CD4-positive, alpha-beta T cell treated with Interleukin-15 for 4 hours (primary cell): ENCODE measurements around the gene AMIGO3.
A peak's percentile ranks its signal among the peaks of the same experiment; 100 is the strongest.
"Not testable (repeated sequence)": the region's sequence is repeated elsewhere in the genome, so short reads cannot be mapped to it uniquely, and the experiment has no call there.

Source experiments
- DNase-seq: peaks from one replicate; pipeline ENCODE4 v3.0.0-alpha.2; 2020; ENCODE audit warnings: low spot score

AMIGO3 gene

DNA sequence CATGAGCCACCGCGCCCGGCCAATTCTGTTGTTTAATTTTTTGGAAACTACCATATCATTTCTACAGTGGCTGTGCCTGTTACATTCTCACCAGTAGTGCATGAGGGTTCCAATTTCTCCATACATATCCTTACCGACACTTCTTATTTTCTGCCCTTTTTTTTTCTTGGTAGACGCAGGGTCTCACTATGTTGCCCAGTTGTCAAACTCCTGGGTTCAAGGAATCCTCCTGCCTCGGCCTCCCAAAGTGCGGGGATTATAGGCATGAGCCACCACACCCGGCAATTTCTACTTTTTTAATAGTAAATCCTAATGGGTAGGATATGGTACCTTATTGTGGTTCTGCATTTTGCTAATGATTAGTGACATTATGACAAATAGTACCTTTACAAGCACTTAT, 9.6 kb downstream of the AMIGO3 start:
- DNase-seq: no peak

DNA sequence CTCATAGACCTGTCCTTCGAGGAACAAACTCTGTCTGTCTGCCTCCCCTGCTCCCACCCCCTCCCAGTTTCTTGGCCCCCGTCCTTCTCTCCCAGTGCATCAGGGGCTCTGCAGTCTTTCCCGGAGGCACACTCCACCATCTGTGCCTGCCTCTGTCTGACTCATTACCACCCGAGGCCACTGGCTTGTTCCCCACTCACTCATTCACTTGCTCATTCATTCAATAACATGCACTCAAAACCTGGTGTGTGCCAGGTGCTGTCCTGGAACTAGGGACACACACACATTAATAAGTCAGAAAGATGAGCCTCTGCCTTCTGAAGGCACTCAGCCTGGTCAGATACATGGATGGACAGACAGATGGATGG, 12.4 kb downstream of the AMIGO3 start:
- no peak for DNase-seq

DNA sequence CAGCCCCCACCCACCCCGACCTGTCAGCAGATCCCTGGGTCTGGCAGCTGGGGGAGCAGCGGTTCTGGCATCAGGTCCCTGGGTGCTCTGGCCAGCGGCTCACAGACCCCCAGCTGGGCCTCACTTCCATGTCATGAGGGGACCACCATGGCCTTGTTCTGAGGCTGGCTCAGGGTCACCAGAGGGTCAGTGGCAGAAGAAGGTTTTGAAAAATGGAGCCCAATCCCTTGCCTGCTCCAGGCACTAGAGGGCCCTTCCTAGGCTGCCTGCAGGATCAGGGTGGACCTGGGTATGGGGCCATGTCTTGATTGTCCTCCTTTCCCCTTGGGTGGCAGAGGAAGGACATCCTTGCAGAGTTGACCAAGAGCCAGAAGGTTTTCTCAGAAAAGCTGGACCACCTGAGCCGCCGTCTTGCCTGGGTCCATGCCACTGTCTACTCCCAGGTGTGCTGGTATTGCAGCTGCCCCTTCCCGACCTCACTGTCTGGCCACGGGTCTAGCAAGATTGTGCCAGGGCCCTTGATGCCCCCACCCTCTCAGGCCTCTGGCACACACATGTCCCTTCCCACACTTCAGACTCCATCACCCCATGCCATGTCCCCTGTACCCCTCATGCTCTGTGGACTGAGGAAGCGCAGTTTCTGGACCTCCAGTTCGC, 12.9 kb downstream of the AMIGO3 start:
- DNase-seq: no peak

DNA sequence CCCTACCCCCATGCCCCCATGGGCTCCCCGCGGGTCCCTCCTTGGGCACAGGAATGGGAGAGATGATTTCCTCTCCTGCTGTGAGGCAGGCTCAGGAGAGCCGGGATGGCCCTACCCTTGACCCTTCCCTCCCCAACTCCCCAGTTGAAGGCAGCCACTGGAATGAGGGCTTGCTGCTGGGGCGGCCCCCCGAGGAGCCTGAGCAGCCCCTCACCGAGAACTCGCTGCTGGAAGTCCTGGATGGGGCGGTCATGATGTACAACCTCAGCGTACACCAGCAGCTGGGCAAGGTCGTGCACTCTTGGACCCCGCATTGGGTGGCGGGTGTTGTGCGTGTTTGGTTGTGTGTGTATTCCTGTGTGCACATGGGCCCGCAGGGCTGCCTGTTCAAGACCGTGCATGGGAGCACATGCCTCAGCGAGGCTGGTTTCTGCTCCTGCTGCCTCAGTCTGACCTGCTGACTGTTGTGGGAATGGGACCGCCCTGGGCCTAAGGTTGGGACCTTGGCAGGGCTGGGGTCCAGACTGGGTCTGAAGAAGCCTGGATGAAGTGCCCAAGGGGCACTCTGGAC, 14.0 kb downstream of the AMIGO3 start:
- no peak for DNase-seq

DNA sequence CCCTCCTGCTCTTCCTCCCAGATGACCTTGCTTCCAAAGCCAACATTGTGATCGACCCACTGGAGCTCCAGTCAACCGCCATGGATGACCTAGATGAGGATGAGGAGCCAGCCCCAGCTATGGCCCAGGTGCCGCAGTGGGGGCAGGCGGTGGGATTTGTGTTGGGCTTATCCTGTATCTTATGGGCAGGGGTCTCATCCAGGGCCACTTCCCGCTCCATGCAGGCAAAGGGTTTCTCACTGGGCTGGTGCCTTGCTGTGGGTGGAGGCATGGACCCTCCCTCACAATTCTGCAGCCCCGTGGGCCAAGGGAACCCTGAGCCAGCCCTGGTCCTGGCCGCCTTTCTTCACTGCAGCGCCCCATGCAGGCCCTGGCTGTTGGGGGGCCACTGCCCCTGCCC, 14.9 kb downstream of the AMIGO3 start:
- DNase-seq: no peak

DNA sequence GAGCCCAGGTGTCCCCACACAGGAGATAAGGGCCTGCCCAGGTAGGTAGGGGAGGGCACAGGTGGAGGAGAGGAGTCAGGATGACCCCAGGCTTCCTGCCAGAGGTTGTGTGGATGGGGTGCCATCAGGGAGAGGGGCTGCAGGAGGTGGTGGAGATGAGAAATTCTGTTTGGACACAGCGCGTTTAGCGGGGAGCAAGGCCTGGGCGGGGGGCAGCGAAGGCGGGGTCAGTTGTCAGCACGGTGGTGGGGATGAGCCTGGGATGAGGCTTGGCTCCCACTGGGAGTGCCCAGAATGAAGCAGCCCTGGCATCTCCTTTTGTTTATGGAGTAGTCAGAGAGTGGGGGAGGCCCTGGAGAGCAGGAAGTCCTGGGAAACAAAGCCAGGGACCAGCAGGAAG, 15.5 kb downstream of the AMIGO3 start:
- no peak for DNase-seq

DNA sequence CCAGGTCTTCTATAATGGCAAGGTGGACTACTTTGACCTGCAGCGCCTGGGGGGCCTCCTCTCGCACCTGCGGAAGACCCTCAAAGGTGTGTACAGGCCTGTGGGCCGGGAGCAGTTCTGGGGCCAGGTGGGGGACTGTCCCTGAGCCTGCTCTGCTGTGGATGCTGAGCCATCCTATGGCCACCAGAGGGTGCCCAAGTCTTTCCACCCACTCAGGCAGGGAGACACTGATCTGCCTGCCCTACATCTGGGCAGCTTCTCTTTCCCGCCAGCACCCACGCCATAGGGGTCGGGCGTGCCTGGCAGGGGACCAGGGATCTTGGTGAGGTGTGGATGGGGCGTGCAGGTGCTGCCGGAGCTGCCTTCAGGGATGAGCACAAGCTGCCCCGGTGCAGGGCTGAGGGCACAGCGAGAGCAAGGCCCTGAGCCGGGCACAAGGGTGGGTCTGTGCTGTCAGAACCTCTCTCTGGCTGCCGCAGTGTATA, 16.0 kb downstream of the AMIGO3 start:
- DNase-seq: peak; percentile 75

DNA sequence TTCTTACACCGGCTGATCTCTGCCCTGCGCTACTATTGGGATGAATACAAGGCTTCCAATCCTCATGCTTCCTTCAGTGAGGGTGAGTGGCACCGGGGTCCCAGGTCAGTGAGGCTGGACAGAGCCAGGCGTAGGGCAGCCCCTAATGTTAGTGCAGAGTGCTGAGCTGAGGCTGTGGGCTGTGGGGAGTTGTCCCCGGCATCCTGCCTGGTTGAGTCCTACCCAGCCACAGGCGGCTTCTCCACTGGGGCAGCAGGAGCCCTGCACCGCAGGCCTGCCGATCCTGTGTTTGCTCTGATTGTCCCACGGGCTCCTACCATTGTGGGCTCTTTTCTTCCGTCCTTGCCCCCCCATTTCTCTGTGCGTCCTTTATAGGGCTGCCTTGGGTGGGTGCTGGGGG, 16.8 kb downstream of the AMIGO3 start:
- DNase-seq: no peak

DNA sequence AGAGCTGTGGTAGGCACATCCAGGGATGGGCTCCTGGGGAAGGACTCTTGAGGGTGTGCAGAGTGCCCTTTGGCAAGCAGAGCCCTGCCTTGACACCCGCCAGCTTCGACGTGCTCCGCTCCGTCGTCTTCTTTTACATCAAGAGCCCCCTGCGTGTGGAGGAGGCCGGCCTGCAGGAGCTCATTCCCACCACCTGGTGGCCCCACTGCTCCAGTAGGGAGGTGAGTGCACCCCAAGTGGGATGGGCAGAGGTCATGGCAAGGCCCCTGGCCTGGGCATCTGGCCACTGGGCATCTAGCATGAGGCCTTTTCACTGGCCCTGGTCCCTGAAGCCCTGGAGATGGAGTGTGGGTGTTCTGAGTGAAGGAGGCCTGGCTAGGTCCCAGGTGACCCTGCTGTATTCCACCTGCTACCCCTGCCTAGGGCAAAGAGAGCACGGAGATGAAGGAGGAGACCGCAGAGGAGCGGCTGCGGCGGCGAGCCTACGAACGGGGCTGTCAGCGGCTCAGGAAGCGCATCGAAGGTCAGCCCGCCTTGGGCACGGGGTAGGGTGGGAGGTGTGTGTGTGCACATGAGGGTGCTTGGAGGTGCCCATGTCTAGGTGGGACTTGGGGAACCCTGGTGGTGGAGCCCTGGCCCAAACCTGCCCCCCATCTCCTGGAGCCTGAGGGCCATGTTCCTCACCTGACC, 18.0 kb downstream of the AMIGO3 start:
- no peak for DNase-seq

DNA sequence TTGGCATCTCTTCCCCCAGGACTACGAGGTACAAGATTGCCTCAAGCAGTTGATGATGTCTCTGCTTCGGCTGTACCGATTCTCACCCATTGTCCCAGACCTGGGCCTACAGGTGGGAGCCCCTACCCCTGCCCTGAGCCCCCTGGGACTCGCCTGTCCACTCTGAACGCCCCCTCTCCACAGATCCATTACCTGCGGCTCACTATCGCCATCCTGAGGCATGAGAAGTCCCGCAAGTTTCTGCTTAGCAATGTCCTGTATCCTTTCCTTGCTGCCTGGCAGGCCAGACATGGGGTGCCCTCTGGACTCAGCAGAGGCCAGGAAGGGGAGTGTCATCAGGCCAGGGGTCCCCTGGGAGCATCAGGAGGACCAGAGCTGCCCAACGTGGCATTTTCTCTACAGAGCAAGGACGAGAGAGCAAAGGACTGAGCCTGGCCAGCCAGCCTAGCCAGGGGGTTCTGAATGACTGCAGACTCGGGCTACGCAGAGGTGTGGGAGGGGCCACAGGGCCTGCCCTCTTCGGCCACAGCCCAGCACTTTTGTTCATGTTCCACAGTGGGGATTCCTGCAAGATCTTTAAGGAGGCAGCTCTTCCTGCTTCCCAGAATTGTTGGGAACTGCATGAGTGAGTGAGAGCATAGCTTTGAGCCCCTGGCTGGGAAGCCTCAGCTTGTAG, 18.9 kb downstream of the AMIGO3 start:
- no peak for DNase-seq

DNA sequence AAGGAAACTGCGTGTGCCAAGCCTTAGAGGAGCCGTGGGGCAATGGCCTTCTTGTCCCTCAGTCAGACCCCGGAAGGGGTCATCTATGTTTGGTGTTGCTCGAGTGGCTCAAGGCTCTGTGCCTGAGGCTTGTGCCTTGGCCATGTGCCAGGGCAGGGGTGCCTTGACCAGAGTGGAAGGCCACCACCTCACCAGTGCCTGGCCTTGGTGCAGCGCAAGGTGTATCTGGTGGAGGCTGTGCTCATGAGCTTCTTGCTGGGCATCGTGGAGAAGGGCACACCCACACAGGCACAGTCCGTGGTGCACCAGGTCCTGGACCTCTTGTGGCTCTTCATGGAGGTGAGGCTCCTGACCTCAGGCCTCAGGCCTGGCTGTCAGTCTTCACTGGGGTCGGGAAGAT, 19.5 kb downstream of the AMIGO3 start:
- DNase-seq: no peak

DNA sequence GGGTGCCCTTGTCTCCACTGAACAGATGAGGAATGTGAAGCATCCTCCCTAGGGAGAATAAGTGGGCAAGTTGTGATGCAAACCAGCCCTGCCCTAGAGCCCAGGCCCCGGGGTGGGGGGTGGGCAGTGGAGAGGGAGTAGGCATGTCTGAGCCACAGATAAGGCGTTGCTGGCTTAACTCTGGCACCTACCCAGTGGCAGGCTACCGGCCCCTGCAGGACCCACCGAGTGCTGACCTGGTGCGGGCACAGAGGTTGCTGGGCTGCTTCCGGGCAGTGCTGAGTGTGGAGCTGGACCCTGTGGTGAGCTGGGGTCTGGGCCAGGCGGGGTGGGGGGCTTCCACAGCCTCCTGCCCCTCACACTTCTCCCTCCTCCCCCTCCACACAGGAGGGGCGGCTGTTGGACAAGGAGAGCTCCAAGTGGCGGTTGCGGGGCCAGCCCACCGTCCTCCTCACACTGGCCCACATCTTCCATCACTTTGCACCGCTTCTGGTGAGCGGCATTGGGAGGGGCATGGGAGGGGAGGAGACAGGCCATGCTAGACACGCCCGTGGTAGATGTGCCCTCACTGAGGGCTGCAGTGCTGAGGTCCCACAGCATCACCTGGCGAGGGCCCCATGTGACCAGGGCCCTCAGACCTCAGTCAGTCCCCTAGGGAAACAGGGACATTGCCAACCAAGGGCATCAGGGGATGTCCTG, 20.1 kb downstream of the AMIGO3 start:
- DNase-seq: no peak

DNA sequence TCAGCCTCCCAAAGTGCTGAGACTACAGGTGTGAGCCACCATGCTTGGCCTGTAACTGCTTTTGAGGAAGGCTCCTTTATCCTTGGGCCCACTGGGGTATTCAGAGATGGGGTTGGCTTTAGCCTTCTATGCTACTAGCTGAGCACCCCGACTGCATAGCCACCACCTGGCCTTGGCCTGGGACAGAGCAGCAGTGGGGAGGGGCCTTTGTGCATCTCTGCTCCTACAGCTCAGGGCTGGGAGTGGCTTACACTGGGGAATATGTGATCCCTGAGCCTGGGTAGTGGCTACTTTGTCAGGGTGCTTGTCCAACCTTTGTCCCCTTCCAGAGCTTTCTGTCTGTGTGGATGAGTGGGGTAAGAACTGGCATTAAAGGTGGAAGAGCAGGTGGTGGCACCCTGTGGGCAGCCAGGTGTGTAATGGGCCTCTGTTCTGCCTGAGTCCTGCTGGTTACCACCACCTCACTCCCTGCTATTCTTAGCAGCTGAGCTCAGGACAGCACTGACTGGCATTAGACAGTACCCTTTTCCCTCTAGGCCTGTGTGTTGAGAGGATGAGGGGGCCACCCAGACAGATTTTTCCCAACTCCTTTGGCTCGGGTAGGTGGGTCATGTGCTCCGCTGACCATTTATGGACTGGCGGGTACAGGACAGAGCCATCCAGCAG, 24.0 kb downstream of the AMIGO3 start:
- not testable (repeated sequence) for DNase-seq

DNA sequence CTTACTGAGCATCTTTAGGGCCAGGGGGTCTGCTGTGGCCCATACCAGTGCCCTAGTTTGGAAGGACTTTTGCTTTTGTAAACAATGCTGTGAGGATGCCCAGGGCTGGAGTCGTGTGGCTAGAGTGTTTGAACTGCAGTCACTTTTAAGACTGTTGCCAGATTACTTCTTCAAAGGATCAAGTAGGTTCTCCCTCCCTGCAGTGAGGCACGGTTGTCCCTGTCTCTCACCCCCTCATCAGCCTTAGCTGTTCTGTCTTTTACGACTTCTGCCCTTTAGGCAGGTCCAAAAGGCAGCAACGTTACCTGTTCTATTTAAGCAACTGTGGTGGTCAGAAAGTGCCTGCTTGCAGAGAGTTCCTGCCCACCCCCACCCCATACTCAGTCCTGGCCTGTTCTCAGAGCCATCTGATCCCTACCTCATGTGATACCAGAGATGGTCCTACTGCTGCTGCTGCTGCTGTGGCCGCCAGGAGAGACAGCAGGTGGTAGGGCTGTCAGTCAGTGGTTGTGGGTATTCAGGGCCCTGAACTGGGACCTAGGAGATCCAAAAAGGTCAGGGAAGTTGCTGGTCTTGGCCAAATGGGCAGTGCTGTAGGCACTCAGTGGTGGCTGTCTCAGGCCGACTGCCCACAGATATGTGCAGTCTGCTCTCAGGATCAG, 24.9 kb downstream of the AMIGO3 start:
- not testable (repeated sequence) for DNase-seq

DNA sequence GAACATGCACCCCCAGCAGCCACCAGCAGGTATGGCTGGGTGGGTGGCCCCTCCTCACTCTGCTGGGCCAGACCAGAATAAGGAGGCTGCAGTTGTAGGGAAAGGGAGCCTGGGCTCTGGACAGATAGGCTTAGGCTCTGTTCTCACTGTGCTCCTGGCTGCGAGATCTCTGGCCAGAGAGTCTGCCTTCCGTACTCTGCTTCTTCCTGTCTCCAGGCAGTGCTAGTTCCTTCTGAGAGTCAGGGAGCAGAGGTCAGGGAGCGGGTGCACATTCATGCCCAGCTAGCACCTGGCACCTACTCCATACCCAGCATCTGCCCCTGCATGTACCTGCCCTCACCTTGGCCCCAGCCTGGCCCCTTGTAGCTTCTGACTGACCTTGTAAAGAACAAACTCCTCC, 28.0 kb downstream of the AMIGO3 start:
- DNase-seq: not testable (repeated sequence)

DNA sequence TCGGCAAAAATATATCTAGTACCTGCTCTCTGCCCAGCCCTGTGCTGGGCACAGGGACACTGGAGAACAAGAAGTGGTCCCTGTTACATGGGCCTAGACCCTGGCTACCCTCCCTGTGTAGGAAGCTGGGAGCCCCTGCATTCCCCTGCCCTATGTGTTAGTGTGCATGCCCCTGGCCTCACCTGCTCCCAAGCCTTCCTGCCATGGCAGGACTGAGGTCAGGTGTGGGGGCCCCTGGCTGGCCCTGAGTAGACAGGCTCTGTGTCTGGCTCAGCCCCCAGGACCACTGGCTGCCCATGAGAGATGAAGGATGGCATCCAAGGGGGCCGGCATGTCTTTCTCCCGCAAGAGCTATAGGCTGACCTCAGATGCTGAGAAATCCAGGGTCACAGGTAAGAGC, 28.6 kb downstream of the AMIGO3 start:
- DNase-seq: not testable (repeated sequence)

DNA sequence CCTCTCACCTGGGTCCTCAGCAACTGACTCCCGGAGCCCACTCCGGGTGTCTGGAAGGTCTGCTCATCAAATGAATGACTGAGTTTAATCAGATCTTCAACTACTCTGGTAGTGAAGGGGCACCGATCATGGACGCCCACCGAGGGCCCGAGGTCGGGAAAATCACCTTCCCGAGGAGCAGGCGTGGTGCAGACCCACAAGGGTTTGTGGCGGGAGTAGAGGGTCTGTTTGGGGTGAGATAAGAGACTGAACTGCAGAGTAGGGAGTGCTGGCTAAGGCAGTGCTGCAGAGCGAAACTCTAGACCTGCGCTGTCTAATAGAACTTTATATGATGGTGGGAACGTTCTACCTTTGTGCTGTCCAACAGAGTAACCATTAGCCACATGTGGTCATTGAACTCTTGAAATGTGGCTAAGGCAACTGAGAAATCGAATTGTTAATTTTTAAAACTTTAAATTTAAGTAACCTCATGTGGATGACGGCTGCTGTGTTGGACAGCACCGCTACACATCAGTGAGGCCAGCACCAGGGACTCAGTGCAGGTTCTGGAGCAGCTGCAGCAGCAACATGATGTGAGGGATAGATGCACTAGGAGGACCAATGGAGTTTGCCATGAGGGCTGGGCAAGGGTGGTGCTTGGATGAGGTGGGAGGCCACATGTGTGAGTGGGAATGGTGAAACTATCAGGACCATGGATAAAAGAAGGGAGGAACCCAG, 29.4 kb downstream of the AMIGO3 start:
- not testable (repeated sequence) for DNase-seq

DNA sequence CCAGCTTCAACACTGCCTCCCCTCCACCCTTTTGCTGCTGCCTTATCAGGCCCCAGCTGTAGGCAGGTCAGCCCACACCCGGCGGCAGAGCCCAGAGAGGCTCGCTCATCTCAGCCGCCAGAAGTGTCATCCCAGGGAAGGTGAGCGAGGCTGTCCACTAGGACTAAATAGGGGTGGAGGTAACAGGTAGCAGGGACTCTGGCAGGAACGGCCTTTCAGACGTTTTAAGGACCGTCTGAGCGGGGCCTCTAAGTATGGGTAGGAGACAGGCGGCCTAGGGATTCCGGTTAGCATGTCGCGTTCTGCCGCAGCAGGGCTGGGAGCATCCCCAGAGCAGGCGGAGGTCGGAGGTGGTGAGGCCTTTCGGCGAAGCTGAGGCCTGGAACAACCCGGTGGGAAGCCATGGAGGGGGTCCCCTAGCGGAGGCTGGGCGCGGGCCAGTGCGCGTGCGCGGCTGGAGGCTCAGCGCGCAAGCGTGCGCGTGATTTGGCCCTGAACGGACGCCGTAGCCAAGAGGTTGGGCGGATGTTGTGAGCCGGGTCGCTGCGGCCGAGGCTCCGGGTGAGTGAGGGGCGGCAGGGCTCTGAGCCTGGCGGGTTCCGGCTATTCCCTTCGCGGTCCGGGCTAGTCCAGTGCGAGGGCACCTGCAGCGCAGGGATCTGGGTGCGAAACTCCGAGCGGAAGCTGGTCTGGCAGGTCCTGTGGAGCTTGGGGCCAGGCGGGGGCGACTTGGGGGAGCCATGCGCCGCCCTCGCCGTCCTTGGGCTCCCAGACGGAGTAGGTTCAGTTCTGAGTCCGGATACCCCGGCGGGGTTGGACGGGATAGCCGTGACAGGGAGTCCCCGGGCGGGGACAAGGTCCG, 30.2 kb downstream of the AMIGO3 start, which contains the start of the genes MST1 and RNF123:
Gene MST1, minus strand, starts transcription at position 429 of the 862 bp plus-strand sequence. CDS start 783 bp downstream, outside the sequence.
Gene RNF123, plus strand, starts transcription at position 512 of the 862 bp plus-strand sequence. CDS start 1,609 bp downstream, outside the sequence.
- DNase-seq: peak; percentile 93
